T-helper 1 cell treated with Interleukin-12 subunit alpha and Interleukin-12 subunit beta and Interleukin-4 antibody, amounts not matched to agents 30 ng/mL and 1 ng/mL, for 36 hours (primary cell): ENCODE results near the gene GDPD3. TPM values are rescaled to one million over a fixed set of nuclear protein-coding genes. Genes with fewer than 3 reads are reported as not detected.

Experiments
- intact Hi-C: fragments of 100-400 bp; cut with micrococcal nuclease; formaldehyde crosslinking; loops from one replicate; pipeline ENCODE4 v1.15.1; 2024
- total RNA-seq: library from RNA; stranded (reverse); gene quantifications from 2 replicates; pipeline ENCODE4 v1.2.3, GENCODE V29; 2022

The GDPD3 gene
- total RNA-seq, 1 donor from 2014 or later: 11.2 TPM

DNA sequence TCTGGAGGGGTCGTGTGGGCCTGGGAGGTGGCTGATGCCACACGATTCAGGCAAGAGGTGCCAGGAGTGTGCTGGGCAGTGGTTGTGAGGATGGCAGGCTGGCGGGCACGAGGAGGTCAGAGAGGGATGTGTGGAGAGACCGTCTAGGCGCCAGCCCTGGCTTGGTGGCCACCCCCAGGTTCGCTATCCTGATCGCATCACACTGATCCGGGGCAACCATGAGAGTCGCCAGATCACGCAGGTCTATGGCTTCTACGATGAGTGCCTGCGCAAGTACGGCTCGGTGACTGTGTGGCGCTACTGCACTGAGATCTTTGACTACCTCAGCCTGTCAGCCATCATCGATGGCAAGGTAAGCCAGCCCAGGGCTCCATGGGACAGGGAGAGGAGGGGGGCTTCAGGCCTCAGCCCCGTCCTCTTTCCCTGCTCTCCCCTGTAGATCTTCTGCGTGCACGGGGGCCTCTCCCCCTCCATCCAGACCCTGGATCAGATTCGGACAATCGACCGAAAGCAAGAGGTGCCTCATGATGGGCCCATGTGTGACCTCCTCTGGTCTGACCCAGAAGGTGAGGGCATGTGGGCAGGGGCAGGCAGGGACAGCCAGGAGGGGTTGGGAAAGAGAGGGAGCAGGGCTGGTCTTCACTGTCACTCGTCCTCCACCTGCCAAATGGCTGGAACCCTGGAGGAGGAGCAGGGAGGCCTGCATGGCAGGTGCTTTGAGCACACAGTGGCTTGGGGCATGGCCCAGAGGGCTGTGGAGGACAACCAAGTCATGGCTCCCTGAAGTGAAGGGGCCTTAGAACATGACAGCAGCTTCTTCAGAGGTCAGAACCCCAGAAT is 29.9 kb downstream of the GDPD3 start:
- intact Hi-C loops: no loop called here

DNA sequence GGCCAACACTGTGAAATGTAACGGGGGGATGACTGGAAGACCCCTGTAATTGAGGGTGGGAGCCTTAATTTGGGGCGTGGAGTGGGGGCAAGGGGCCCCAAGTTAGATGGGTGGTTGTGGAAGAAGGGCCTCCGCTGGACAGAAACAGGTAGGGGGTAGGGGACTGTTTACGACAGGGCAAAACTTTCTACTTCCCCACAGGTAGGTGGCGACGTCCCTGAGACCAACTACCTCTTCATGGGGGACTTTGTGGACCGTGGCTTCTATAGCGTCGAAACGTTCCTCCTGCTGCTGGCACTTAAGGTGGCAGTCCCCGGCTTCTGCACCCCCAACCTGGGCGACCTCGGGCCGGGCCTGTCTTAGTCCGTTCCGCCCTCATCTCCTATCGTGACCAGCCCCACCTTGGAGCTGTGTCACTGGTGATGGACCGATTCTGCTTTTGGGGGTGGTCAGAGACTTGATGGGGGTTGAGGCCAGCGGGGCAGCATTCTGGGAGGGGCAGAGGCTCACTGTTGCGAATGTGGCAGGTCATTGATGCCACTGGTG is 30.7 kb downstream of the GDPD3 start:
- intact Hi-C loops: no loop called here

DNA sequence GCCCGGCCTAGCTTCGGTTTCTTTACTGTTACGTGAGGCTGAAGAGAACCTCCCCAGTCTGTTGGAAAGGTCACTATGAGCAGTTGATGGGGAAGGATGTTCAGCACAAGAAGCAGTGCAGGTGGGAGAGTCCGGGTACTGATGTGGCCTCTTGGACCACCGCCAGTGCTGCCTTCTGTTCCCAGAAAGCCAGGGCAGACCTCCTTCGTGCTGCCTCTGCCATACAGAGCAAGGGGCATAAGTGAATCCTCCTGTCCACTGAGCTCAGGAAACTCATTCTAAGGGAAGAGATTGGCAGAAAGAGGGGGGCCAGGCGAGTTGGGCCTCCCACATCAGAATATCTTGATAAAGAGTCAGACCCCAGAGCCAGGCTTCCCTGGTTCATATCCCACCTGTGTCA is 33.9 kb downstream of the GDPD3 start:
- intact Hi-C loops: no loop called here

DNA sequence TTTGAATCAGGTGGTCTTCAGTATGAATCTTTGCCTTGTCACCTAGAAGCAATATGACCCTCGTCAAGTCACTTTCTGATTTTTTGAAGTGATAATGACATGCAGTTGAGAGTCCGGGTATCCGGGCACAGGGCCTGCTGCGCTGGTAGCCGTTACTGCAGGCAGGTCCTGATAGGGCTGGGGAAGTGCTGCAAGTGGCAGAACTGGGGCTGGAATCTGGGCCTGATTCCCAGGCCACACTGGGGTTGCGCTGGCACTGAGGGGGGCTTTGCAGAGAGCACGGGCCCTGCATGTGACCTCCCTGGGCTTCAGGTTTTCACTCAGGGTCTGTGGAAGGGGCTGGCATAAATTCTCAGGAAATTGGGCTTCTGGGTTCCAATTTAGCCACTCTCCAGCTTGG is 34.6 kb downstream of the GDPD3 start:
- intact Hi-C loops: no loop called here

DNA sequence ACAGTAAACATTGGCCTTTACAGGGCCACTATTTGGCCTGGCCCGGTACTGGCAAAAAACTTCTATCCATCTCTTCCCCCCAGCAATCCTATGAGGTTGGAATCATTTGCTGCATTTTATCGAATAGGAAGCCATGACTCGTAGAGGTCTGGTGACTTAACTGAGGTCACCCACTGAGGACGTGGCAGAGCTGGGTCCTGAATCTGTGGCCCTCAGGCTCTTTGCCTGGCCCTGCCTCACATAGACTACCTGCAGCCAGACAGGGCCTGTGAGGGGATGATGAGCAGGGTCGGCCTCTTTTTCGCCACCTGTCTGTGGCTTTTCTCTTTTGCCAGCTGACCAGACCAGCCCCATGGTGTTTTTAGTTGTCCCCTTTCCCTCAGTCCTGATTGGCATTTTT is 35.7 kb downstream of the GDPD3 start:
- intact Hi-C loops: loop anchor here (2.0 kb wide), 1 partner anchor 45 kb away; the partner anchor contains the start of gene MAPK3

DNA sequence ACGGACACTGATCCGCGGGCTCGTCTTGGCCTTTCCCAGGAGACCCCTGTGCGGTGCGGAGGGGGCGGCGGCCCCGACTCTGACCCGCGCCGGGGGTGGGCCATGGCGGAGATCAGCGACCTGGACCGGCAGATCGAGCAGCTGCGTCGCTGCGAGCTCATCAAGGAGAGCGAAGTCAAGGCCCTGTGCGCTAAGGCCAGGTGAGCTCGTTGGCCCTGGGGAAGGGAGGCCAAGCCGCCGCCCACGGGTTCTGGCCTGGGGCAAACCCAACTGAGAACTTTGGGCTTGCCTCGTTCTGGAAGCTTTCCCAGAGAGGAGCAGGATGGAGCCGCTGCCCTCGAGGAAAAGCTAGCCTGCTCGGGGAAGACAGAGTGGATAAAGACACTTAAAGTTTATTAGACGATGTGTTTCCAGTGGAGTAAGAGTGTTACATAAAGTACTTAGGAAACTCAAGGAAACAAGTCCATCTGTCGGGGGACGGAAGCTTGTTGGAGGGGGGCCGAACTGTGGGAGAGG is 37.0 kb downstream of the GDPD3 start:
- intact Hi-C loops: loop anchor here (1.0 to 2.0 kb wide), 4 partner anchors 16 to 622 kb away; partner anchors contain the start of genes MAPK3 and YPEL3

DNA sequence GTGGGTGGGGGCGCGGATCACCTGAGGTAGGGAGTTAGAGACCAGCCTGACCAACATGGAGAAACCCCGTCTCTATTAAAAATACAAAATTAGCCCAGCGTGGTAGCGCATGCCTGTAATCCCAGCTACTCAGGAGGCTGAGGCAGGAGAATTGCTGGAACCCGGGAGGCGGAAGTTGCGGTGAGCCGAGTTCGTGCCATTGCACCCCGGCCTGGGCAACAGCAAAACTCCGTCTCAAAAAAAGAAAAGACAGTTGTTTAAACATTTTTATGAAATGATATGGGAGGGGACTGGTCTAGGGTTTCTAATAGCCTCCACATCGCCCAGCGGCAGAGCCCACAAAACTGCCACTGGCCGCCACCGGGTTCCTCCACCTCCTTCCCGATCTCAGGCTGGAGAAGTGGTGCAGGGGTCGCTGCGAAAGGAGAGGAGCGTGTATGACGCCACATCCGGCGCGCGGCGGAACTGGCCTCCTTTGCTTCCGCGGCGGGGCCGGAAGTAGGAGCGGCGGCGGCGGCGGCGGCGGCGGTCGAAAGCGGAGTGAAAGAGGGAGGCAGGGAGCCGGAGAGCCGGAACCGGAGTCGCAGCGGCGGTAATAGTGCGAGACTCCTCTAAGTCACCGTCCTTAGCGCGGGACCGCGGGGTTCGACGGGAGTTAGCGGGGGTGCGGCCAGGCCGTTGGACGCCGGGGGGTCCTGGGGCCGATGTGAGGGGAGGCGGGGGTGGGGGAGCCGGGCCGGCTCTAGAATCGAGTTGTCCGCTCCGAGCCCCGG is 37.6 kb downstream of the GDPD3 start, which contains the start of gene PPP4C:
Gene PPP4C (plus strand): TSS at position 492 of the 773 bp plus-strand sequence. CDS start 384 bp downstream, outside the sequence.
- intact Hi-C loops: loop anchor here (1.0 to 2.0 kb wide), 5 partner anchors 10 to 623 kb away; partner anchors contain the start of genes ALDOA, MAPK3 and YPEL3

DNA sequence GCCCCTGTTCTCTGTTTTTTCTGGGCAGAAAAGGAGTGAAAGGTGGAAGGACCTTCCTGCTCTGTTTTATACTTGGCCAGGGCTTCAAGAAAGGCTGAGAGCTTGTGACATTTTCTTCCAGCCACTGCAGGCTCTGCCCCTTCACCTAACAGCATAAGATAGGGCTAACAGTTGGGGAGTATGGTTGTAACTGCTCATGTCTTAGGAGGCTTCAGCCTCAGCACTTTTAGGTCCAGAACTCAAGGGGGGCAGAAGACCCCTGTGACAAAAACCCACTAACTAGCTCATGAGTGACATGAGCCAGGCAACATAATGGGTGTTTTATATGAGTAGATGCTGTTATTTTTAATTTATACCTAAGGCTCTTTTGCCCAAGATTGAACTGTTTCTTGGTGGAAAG is 42.8 kb downstream of the GDPD3 start:
- intact Hi-C loops: no loop called here

DNA sequence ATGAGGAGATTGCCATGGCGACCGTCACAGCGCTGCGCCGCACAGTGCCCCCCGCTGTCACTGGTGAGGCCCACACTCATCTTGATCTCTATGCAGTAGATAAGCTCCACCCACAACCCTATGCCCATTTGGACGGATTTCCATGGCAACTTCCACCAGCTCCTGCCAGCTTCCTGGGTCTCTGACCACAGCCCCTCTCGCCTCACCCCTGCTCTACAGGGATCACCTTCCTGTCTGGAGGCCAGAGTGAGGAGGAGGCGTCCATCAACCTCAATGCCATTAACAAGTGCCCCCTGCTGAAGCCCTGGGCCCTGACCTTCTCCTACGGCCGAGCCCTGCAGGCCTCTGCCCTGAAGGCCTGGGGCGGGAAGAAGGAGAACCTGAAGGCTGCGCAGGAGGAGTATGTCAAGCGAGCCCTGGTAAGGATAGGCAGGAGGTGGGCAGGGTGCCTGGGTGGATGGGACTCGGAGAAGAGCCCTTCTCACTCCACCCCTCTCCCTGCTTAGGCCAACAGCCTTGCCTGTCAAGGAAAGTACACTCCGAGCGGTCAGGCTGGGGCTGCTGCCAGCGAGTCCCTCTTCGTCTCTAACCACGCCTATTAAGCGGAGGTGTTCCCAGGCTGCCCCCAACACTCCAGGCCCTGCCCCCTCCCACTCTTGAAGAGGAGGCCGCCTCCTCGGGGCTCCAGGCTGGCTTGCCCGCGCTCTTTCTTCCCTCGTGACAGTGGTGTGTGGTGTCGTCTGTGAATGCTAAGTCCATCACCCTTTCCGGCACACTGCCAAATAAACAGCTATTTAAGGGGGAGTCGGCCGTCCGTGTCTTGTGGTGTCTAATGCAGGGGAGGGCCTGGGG is 43.5 kb downstream of the GDPD3 start:
- intact Hi-C loops: loop anchor here (5.0 kb wide), 2 partner anchors 287 to 402 kb away; partner anchors contain the start of genes CD2BP2 and ITGAL

DNA sequence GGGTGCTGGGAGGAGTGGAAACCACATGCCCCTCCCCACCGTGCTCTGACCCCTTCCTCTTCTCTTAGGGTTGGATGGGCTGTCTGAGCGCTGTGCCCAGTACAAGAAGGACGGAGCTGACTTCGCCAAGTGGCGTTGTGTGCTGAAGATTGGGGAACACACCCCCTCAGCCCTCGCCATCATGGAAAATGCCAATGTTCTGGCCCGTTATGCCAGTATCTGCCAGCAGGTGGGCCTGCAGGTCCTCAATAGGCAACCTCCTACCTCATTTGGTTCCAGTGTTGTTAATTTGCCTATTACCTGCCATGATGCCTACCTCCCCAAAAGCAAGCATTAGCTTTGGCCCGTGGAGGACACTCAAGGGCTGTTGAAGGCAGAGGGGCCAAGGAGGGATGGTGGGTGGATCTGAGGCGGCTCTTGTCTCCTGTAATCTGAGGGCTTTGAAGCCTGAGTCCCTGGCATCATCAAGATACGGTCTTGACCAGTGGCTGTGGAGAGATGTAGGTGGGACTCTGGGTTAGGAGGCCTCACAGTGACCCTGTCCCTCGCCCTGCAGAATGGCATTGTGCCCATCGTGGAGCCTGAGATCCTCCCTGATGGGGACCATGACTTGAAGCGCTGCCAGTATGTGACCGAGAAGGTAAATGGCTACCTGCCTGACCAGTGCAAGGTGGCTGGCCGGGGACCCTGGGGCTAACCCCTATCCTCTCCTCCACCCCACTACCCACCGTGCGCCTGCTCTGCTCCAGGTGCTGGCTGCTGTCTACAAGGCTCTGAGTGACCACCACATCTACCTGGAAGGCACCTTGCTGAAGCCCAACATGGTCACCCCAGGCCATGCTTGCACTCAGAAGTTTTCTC is 44.4 kb downstream of the GDPD3 start:
- intact Hi-C loops: loop anchor here (5.0 kb wide), 2 partner anchors 288 to 403 kb away; partner anchors contain the start of genes CD2BP2 and ITGAL

DNA sequence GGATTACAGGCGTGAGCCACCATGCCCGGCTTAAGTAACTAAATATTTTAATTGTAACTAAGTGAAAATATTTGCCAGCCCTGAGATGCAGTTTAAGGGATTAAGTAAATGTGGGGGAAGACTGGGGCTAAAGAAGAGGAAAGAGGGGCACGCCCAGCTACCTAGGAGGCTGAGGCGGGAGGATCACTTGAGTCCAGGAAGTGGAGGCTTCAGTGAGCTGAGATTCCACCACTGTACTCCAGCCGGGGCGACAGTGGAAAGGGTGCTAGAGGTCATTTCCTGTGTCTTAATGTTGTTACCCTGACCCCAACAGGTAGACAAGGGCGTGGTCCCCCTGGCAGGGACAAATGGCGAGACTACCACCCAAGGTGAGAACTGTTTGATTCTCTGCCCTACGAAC is 45.0 kb downstream of the GDPD3 start:
- intact Hi-C loops: loop anchor here (5.0 kb wide), 2 partner anchors 289 to 404 kb away; partner anchors contain the start of genes CD2BP2 and ITGAL

DNA sequence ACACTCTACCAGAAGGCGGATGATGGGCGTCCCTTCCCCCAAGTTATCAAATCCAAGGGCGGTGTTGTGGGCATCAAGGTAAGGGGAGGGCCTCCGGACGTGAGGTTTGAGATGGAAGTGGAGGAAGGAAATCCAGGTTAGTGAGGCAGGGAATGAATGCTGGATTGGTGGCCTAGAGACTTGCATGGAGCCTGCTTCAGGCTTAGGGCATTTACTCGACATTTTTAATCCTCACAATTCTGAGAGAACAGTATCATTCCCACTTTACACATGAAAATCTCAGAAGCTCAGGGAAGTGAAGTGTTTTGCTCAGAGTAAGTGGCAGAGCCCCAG is 45.8 kb downstream of the GDPD3 start:
- intact Hi-C loops: loop anchor here (5.0 kb wide), 2 partner anchors 290 to 405 kb away; partner anchors contain the start of genes CD2BP2 and ITGAL

DNA sequence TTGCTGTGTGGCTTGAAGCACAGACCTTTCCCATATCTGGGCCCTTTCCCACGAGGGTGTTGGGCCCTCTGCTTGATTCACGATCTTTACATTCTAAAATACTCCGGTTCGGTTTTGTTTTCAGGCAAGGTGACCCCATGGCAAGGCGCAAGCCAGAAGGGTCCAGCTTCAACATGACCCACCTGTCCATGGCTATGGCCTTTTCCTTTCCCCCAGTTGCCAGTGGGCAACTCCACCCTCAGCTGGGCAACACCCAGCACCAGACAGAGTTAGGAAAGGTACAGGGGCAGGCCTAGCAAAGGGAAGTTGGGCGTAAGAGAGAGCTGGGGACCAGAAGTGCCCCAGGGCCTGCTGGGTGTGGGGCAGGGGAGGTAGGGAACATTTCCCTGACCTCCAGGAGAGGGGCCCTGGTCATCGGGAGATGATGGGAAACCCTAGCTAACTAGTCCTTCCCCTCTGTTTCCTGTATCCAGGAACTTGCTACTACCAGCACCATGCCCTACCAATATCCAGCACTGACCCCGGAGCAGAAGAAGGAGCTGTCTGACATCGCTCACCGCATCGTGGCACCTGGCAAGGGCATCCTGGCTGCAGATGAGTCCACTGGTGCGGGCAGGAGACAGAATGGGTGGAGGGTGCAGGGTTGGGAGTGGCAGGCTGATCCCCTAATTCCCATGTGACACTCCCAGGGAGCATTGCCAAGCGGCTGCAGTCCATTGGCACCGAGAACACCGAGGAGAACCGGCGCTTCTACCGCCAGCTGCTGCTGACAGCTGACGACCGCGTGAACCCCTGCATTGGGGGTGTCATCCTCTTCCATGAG is 46.4 kb downstream of the GDPD3 start:
- intact Hi-C loops: loop anchor here (5.0 kb wide), 2 partner anchors 290 to 405 kb away; partner anchors contain the start of genes CD2BP2 and ITGAL

DNA sequence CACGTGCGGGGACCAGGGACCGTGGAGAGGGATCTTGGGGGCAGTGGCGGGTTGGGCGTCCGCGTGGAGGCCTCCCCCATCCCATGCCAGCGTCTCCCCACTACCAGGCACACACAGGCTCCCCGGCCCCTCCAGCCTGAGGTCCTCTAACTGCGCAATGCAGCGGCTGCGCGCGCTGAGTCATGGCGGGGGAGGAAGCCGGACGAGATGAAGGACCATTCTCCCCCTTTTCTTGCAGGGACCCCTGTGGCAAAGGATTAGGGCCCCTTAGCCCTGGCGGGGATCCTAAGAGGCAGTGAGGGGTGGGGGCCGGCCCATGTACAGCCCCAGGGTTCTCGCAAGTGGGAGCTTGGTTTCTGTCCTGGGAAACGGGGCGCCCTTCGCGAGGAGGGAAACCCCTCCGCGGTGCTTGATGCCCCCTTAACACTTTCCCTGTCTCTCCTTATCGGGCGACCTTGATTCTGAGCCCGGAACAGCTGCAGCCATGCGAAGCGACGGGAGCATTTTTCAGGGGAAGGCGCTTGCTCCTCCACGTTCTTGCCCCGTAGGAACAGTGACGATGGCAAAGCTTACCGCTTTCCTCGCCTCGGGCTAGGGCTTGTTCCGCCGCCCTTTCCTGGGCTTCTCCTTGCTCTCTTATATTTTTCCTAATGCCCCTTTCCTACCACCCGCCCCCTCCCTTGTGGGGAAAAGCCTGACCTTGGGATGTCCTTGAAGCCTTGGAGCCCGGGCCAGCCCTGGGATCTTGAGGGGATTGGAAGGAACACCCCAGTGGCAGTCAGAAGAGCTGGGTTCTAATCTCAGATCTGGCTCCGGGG is 47.2 kb downstream of the GDPD3 start:
- intact Hi-C loops: loop anchor here (1.0 to 5.0 kb wide), 12 partner anchors 9 to 632 kb away; partner anchors contain the start of genes CD2BP2, FBRS, ITGAL and MAPK3

DNA sequence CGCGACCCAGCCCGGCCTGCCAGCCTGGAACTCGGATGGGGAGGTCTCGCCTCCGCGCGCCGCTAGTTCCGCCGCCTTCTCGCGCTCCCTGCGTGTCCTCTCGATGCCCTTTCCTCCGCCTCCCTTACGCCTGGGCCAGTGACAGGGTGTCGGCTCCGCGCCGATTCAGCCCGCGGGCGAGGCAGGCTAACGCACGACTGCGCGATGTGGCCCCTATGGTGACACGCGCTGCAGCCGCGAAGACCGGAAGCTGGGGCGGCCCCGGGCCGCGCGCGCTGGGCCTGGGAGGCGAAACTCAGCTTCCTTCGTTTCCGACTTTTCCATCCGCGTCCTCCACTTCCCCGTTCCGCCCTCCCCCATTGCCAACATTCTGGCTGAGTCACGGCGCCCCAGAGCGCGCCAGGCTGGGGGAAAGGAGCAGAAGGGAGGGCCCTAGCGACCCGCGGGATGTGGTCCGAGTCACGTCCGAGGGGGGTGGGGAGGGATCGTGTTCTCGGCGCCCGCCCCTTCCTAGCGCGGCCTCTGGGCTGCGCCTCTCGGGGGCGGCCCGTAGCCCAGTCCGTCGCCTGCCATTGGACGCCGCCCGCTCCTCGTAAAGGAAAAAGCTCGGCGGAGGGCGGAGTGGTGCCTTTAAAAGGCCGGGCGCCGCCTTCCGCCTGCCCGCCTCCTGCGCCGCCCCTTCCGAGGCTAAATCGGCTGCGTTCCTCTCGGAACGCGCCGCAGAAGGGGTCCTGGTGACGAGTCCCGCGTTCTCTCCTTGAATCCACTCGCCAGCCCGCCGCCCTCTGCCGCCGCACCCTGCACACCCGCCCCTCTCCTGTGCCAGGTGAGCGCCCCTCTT is 48.0 kb downstream of the GDPD3 start, which contains the start of gene ALDOA:
Gene ALDOA (plus strand): TSS at position 659 of the 841 bp plus-strand sequence. CDS start 1,138 bp downstream, outside the sequence.
- intact Hi-C loops: loop anchor here (1.0 to 5.0 kb wide), 12 partner anchors 10 to 633 kb away; partner anchors contain the start of genes CD2BP2, FBRS, ITGAL and MAPK3

DNA sequence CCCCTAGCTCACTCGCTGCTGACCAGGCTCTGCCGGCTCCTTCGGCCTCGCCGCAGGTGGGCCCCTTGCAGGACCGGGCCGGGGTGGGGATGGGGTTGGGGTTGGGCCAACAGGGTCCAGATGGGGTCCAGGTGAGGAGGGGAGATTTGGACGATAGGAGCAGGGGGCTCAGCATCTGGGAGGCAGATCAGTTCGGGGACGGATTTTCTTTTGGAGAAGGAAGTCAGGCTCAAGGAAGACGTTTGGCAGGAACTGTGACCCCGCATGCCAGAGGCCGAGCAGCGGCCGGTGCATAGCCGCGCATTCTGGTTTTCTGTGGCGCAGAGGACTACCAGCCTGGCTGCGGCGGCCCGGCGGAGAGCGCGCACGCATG is 48.6 kb downstream of the GDPD3 start:
- intact Hi-C loops: loop anchor here (1.0 to 5.0 kb wide), 12 partner anchors 11 to 634 kb away; partner anchors contain the start of genes CD2BP2, FBRS, ITGAL and MAPK3
